Smooth muscle cell (in vitro differentiated cells): ENCODE measurements around the gene GCNA. TPM values are rescaled to one million over a fixed set of nuclear protein-coding genes. Genes with fewer than 3 reads are reported as not detected.
A peak's percentile ranks its signal among the peaks of the same experiment; 100 is the strongest.

Experiments
- DNase-seq: peaks from one replicate; lab custom pipeline; 2025; ENCODE audit not compliant: unreplicated experiment; lab: John Stamatoyannopoulos, UW
- H2AFZ ChIP-seq: fragments of 200-600 bp; sonication (generic); 2 replicates; pipeline ENCODE4 v1.6.0; 2016; ENCODE audit warnings: antibody characterized with exemption, low read depth, mild to moderate bottlenecking
- H3F3A ChIP-seq: fragments of 200-600 bp; sonication (generic); 2 replicates; pipeline ENCODE4 v1.6.0; 2017; ENCODE audit warnings: antibody characterized with exemption, low read depth
- H3K27ac ChIP-seq: fragments of 200-600 bp; sonication (generic); 2 replicates; pipeline ENCODE4 v1.5.1; 2016; ENCODE audit warnings: low read depth, mild to moderate bottlenecking
- H3K27me3 ChIP-seq: fragments of 200-600 bp; sonication (generic); 2 replicates; pipeline ENCODE4 v1.6.1; 2016; ENCODE audit warnings: low read depth, mild to moderate bottlenecking
- H3K36me3 ChIP-seq: fragments of 200-600 bp; sonication (generic); 2 replicates; pipeline ENCODE4 v1.5.1; 2016; ENCODE audit warnings: low read depth
- H3K4me1 ChIP-seq: fragments of 200-600 bp; sonication (generic); 2 replicates; pipeline ENCODE4 v1.5.1; 2016; ENCODE audit warnings: low read depth
- H3K4me2 ChIP-seq: fragments of 200-600 bp; sonication (generic); 2 replicates; pipeline ENCODE4 v1.6.0; 2016; ENCODE audit warnings: mild to moderate bottlenecking
- H3K4me3 ChIP-seq: fragments of 200-600 bp; sonication (generic); 2 replicates; pipeline ENCODE4 v1.5.1; 2016; ENCODE audit warnings: mild to moderate bottlenecking
- H3K79me2 ChIP-seq: fragments of 200-600 bp; sonication (generic); 2 replicates; pipeline ENCODE4 v1.6.0; 2016; ENCODE audit warnings: low read depth, mild to moderate bottlenecking
- H3K9ac ChIP-seq: fragments of 200-600 bp; sonication (generic); 2 replicates; pipeline ENCODE4 v1.6.0; 2016; ENCODE audit warnings: low read depth
- H3K9me3 ChIP-seq: fragments of 200-600 bp; sonication (generic); replicated peaks from 2 replicates; pipeline ENCODE4 v1.5.1; 2016; ENCODE audit warnings: low read depth
- H4K20me1 ChIP-seq: fragments of 200-600 bp; sonication (generic); 2 replicates; pipeline ENCODE4 v1.6.0; 2016; ENCODE audit warnings: low read depth
- WGBS: methylation state at CpG from one replicate; pipeline ENCODE4 v1.1.7; 2016; ENCODE audit warnings: low lambda C conversion rate; 5-methylcytosine and 5-hydroxymethylcytosine counted together
- polyA plus RNA-seq: library from polyadenylated mRNA; unstranded; fragments of >200 nt; fragmentation: Nextera tagmentation; extraction: Ambion mirVana; gene quantifications from 2 replicates; pipeline ENCODE4 v1.2.1, GENCODE V29; 2016
- total RNA-seq: library from RNA; depleted of rRNA; stranded (reverse); fragments of >200 nt; gene quantifications from 2 replicates; pipeline ENCODE4 v1.2.3, GENCODE V29; 2014
- TF ChIP-seq, protein P1 (sequence below): fragments of 200-600 bp; sonication (generic); IDR thresholded peaks from 2 replicates; pipeline ENCODE4 v1.5.1; 2017; ENCODE audit warnings: borderline replicate concordance, mild to moderate bottlenecking, antibody characterized with exemption; ENCODE audit not compliant: insufficient read depth, poor library complexity, severe bottlenecking

GCNA gene
- total and polyA plus RNA-seq, 2 experiments from 2014 or later, result 0.51 to 0.94 TPM

- Histone ChIP-seq H3K4me1 (no peaks in the 10 kb centered on the region), H3K4me2 (no peak overlapping the region), H3K27ac (no peak overlapping the region), H2AFZ (no peak overlapping the region), H3K79me2 (no peaks in the 10 kb centered on the region), H3K9me3 (no peaks in the 10 kb centered on the region), H3K27me3 (no peaks in the 10 kb centered on the region), H3F3A (no peaks in the 10 kb centered on the region), H4K20me1 (no peaks in the 10 kb centered on the region), H3K9ac (no peak overlapping the region), H3K4me3 (no peak overlapping the region), H3K36me3 (no peaks in the 10 kb centered on the region)
- TF ChIP-seq, protein P1, sequence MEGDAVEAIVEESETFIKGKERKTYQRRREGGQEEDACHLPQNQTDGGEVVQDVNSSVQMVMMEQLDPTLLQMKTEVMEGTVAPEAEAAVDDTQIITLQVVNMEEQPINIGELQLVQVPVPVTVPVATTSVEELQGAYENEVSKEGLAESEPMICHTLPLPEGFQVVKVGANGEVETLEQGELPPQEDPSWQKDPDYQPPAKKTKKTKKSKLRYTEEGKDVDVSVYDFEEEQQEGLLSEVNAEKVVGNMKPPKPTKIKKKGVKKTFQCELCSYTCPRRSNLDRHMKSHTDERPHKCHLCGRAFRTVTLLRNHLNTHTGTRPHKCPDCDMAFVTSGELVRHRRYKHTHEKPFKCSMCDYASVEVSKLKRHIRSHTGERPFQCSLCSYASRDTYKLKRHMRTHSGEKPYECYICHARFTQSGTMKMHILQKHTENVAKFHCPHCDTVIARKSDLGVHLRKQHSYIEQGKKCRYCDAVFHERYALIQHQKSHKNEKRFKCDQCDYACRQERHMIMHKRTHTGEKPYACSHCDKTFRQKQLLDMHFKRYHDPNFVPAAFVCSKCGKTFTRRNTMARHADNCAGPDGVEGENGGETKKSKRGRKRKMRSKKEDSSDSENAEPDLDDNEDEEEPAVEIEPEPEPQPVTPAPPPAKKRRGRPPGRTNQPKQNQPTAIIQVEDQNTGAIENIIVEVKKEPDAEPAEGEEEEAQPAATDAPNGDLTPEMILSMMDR, result no peak
- DNase-seq, result no peak
- WGBS, result 63% methylated on average over 6 of the region's 6 CpGs
Measured at GRCh38 chrX:71634366-71634765, 56.1 kb downstream of the GCNA start.

DNA sequence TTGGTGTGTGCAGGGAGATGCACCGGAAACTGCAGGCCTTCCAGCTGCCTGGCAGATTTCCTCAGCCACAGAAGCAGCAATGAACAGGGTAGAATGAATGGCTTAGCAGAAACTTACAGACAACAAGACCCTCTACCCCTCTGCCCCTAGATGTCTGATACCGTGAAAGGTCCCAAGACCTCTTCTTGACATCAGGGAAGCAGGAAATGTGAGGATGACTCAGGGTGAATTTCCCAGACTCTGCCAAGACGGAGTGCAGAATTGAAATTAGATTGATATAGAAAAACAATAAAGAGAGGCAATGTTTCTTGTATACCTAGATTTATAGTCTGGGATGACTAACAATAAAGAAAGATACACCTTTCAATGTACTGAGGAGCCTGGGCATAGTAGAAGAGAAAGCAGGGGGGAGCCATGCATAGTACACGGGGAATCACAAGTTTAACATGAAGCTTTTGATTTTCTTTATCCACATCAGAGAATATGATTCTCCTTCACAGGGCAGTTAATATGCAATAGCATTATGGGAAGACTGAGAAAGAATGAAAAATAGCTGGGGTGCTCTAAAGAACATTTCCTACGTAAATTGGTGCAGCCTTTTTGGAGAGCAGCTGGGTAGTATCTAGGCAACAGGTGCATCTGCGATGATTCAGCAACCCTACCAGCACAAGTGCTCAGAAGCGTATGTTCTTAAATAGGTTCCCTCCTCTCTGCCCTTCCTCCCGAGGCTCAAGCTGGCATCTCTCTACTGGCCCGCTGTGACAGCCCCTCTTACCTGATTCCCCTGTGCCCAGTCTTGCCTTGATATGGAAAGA, 58.4 kb downstream of the GCNA start:
- 77% methylated on average over 9 of the region's 9 CpGs for WGBS

DNA sequence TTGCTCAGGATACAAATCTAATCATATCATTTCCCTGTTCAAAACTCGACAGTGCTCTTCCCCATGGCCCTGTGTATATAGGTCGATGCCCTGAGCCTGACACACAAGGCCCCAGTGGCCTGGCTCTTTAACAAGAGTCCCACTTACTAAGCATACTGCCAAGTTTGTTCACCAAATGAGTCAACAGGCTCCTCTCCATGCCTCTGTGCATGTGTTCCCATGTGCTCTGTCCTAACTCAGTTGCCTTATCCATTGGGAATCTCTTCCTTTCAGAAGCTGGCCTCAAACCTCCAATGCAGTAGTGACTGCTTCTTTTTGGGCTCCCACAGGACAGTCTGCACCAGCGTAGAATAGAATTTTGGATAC, 59.0 kb downstream of the GCNA start:
- H4K20me1 ChIP-seq, result no peaks in the 10 kb centered on the region
- peak overlapping the region; percentile 54 for H3K27ac ChIP-seq
- no peak overlapping the region for H3K4me3 ChIP-seq
- H3F3A ChIP-seq, result no peaks in the 10 kb centered on the region
- H2AFZ ChIP-seq, result no peak overlapping the region
- H3K36me3 ChIP-seq, result no peaks in the 10 kb centered on the region
- 71% methylated on average over 3 of the region's 3 CpGs for WGBS
- no peak for DNase-seq
- H3K9ac ChIP-seq, result no peak overlapping the region
- no peaks in the 10 kb centered on the region for H3K79me2 ChIP-seq
- no peaks in the 10 kb centered on the region for H3K9me3 ChIP-seq
- no peaks in the 10 kb centered on the region for H3K4me1 ChIP-seq
- TF ChIP-seq, protein P1, result no peak
- no peaks in the 10 kb centered on the region for H3K27me3 ChIP-seq
- H3K4me2 ChIP-seq, result no peak overlapping the region

More for the DNA sequence above, 58.4 kb downstream of the GCNA start:
- no peaks in the 10 kb centered on the region for H3K4me1 ChIP-seq
- DNase-seq, result no peak
- H3K27me3 ChIP-seq, result no peaks in the 10 kb centered on the region
- no peak overlapping the region for H2AFZ ChIP-seq
- no peak overlapping the region for H3K4me3 ChIP-seq
- no peak overlapping the region for H3K9ac ChIP-seq
- no peak overlapping the region for H3K4me2 ChIP-seq
- H3K9me3 ChIP-seq, result no peaks in the 10 kb centered on the region
- no peaks in the 10 kb centered on the region for H3K79me2 ChIP-seq
- no peak overlapping the region for H3K27ac ChIP-seq
- H4K20me1 ChIP-seq, result no peaks in the 10 kb centered on the region
- TF ChIP-seq, protein P1, result no peak
- no peaks in the 10 kb centered on the region for H3F3A ChIP-seq
- no peaks in the 10 kb centered on the region for H3K36me3 ChIP-seq

- TF ChIP-seq, protein P1, result no peak
- 19% methylated on average over 4 of the region's 4 CpGs for WGBS
- no peak overlapping the region for H3K9ac ChIP-seq
Measured at GRCh38 chrX:71637848-71638247, 59.6 kb downstream of the GCNA start.

More at GRCh38 chrX:71637848-71638247, 59.6 kb downstream of the GCNA start:
- H3F3A ChIP-seq, result no peaks in the 10 kb centered on the region
- H3K4me2 ChIP-seq, result peak overlapping the region; percentile 73
- peak overlapping the region; percentile 27 for H2AFZ ChIP-seq
- no peaks in the 10 kb centered on the region for H3K9me3 ChIP-seq
- H3K27me3 ChIP-seq, result no peaks in the 10 kb centered on the region
- no peaks in the 10 kb centered on the region for H3K36me3 ChIP-seq
- H3K27ac ChIP-seq, result peak overlapping the region; percentile 54
- no peaks in the 10 kb centered on the region for H4K20me1 ChIP-seq
- H3K4me1 ChIP-seq, result no peaks in the 10 kb centered on the region
- no peaks in the 10 kb centered on the region for H3K79me2 ChIP-seq
- peak overlapping the region; percentile 10 for H3K4me3 ChIP-seq
- no peak for DNase-seq
